Neural cell (in vitro differentiated cells): Measurements from ENCODE around the gene LBX2. TPM values are rescaled to one million over a fixed set of nuclear protein-coding genes. Genes with fewer than 3 reads are reported as not detected.
"Not testable (repeated sequence)": the region's sequence is repeated elsewhere in the genome, so short reads cannot be mapped to it uniquely, and the experiment has no call there.

ENCODE experiments used
- H2AFZ ChIP-seq: fragments of 200-600, 300-800 bp; sonication (generic), shearing (Covaris generic); 2 replicates; pipeline ENCODE4 v1.6.0; 2014; ENCODE audit warnings: low read depth, mild to moderate bottlenecking, antibody characterized with exemption, low read length, moderate library complexity
- H3F3A ChIP-seq: fragments of 200-600 bp; shearing (Covaris generic); 2 replicates; pipeline ENCODE4 v1.6.1; 2016; ENCODE audit warnings: mild to moderate bottlenecking, moderate library complexity, mixed read lengths, antibody characterized with exemption, low read length; ENCODE audit not compliant: insufficient read depth, poor library complexity, severe bottlenecking
- H3K27ac ChIP-seq: fragments of 200-600, 300-800 bp; sonication (generic), shearing (Covaris generic); 2 replicates; pipeline ENCODE4 v1.5.1; 2014; ENCODE audit warnings: mild to moderate bottlenecking, low read length, moderate library complexity
- H3K27me3 ChIP-seq: fragments of 300-800, 200-600 bp; sonication (generic), shearing (Covaris generic); 2 replicates; pipeline ENCODE4 v1.6.0; 2014; ENCODE audit warnings: mild to moderate bottlenecking, low read depth, low read length, moderate library complexity; ENCODE audit not compliant: insufficient read depth
- H3K36me3 ChIP-seq: fragments of 300-800, 200-600 bp; sonication (generic), shearing (Covaris generic); 2 replicates; pipeline ENCODE4 v1.5.1; 2014; ENCODE audit warnings: mild to moderate bottlenecking, antibody characterized with exemption, low read length, moderate library complexity; ENCODE audit not compliant: insufficient read depth
- H3K4me2 ChIP-seq: fragments of 300-800, 200-600 bp; sonication (generic), shearing (Covaris generic); 2 replicates; pipeline ENCODE4 v1.6.0; 2014; ENCODE audit warnings: mild to moderate bottlenecking, low read length
- H3K4me3 ChIP-seq: fragments of 300-800, 200-600 bp; sonication (generic), shearing (Covaris generic); 2 replicates; pipeline ENCODE4 v1.5.1; 2014; ENCODE audit warnings: mild to moderate bottlenecking, low read length, moderate library complexity
- H3K79me2 ChIP-seq: fragments of 200-600 bp; shearing (Covaris generic); replicated peaks from 2 replicates; pipeline ENCODE4 v1.6.0; 2014; ENCODE audit warnings: mild to moderate bottlenecking, low read length, moderate library complexity; ENCODE audit not compliant: insufficient read depth
- H3K9ac ChIP-seq: fragments of 300-800, 200-600 bp; sonication (generic), shearing (Covaris generic); 2 replicates; pipeline ENCODE4 v1.6.1; 2016; ENCODE audit warnings: mild to moderate bottlenecking, low read length, mixed read lengths
- H3K9me2 ChIP-seq: fragments of 200-600 bp; shearing (Covaris generic); 2 replicates; pipeline ENCODE4 v1.6.1; 2016; ENCODE audit warnings: mild to moderate bottlenecking, low read length, mixed read lengths; ENCODE audit not compliant: insufficient read depth
- H3K9me3 ChIP-seq: fragments of 200-600, 300-800 bp; sonication (generic), shearing (Covaris generic); 2 replicates; pipeline ENCODE4 v1.6.1; 2016; ENCODE audit warnings: mild to moderate bottlenecking, mixed run types, low read length, moderate library complexity, mixed read lengths
- H4K20me1 ChIP-seq: fragments of 200-600 bp; shearing (Covaris generic); 2 replicates; pipeline ENCODE4 v1.6.1; 2016; ENCODE audit warnings: mild to moderate bottlenecking, mixed run types; ENCODE audit not compliant: insufficient read depth
- EP300 ChIP-seq: fragments of 450-650 bp; conservative IDR thresholded peaks from 2 replicates; pipeline ENCODE4 v1.6.1; 2014; ENCODE audit warnings: antibody characterized with exemption, mild to moderate bottlenecking, moderate library complexity; ENCODE audit not compliant: poor library complexity, severe bottlenecking
- EZH2 ChIP-seq: fragments of 200-600, 300-800 bp; shearing (Covaris generic), sonication (generic); IDR thresholded peaks from 2 replicates; pipeline ENCODE4 v1.6.1; 2014; ENCODE audit warnings: antibody characterized with exemption, low read length, borderline replicate concordance, mild to moderate bottlenecking; ENCODE audit not compliant: insufficient read depth, poor library complexity, severe bottlenecking
- MXI1 ChIP-seq: fragments of 450-650 bp; conservative IDR thresholded peaks from 2 replicates; pipeline ENCODE4 v1.6.1; 2014; ENCODE audit warnings: antibody characterized with exemption, mild to moderate bottlenecking; ENCODE audit not compliant: poor library complexity, severe bottlenecking
- POLR2AphosphoS5 ChIP-seq: IDR thresholded peaks from 2 replicates; pipeline ENCODE4 v1.6.1; 2012
- RAD21 ChIP-seq: fragments of 450-650 bp; conservative IDR thresholded peaks from 2 replicates; pipeline ENCODE4 v1.6.1; 2014; ENCODE audit warnings: antibody characterized with exemption, mild to moderate bottlenecking, moderate library complexity
- SMC3 ChIP-seq: fragments of 450-650 bp; conservative IDR thresholded peaks from 2 replicates; pipeline ENCODE4 v1.6.1; 2014; ENCODE audit warnings: antibody characterized with exemption, mild to moderate bottlenecking, moderate library complexity; ENCODE audit not compliant: poor library complexity
- TAF1 ChIP-seq: IDR thresholded peaks from 2 replicates; pipeline ENCODE4 v1.6.1; 2012; ENCODE audit warnings: low read depth
- polyA plus RNA-seq: library from polyadenylated mRNA; depleted of rRNA; stranded (reverse); fragments of >200 nt; gene quantifications from 2 replicates; pipeline ENCODE4 v1.2.3, GENCODE V29; 2014
- TF ChIP-seq, protein P1 (sequence below): IDR thresholded peaks from 2 replicates; pipeline ENCODE4 v1.6.1; 2012; ENCODE audit warnings: borderline replicate concordance
- TF ChIP-seq, protein P2 (sequence below): fragments of 450-650 bp; IDR thresholded peaks from 2 replicates; pipeline ENCODE4 v1.5.1; 2014; ENCODE audit warnings: antibody characterized with exemption, mild to moderate bottlenecking, moderate library complexity; ENCODE audit not compliant: poor library complexity, severe bottlenecking

Gene LBX2
- polyA plus RNA-seq, 1 donor from 2014 or later: not detected

DNA sequence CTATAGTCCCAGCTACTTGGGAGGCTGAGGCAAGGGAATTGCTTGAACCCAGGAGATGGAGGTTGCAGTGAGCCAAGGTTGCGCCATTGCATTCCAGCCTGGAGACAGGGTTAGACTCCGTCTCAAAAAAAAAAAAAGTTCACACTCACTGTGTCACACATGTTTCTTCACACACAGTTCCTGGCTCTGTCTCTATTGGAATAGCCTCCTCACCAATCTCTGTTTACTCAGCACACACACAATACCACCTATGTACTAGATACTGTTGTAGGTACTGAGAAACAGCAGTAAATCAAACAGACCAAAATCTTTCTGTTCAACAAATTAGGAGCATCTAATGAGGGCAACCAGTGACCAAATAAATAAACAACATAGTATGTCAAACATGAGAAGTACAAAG lies 13.3 kb downstream of the LBX2 start:
- Histone ChIP-seq H3K27me3 (no peaks in the 10 kb centered on the region), H2AFZ (no peak overlapping the region), H3K36me3 (no peaks in the 10 kb centered on the region), H3K4me2 (no peak overlapping the region), H3K9me2 (no peaks in the 10 kb centered on the region), H3K79me2 (peaks cover 8% of the 10 kb centered on the region), H4K20me1 (no peaks in the 10 kb centered on the region), H3K27ac (no peak overlapping the region), H3K4me3 (no peak overlapping the region), H3F3A (no peaks in the 10 kb centered on the region), H3K9me3 (no peaks in the 10 kb centered on the region), H3K9ac (no peak overlapping the region)
- no peak for TF ChIP-seq MXI1
- TF ChIP-seq RAD21: no peak
- TF ChIP-seq SMC3: no peak
- TF ChIP-seq, protein P1, sequence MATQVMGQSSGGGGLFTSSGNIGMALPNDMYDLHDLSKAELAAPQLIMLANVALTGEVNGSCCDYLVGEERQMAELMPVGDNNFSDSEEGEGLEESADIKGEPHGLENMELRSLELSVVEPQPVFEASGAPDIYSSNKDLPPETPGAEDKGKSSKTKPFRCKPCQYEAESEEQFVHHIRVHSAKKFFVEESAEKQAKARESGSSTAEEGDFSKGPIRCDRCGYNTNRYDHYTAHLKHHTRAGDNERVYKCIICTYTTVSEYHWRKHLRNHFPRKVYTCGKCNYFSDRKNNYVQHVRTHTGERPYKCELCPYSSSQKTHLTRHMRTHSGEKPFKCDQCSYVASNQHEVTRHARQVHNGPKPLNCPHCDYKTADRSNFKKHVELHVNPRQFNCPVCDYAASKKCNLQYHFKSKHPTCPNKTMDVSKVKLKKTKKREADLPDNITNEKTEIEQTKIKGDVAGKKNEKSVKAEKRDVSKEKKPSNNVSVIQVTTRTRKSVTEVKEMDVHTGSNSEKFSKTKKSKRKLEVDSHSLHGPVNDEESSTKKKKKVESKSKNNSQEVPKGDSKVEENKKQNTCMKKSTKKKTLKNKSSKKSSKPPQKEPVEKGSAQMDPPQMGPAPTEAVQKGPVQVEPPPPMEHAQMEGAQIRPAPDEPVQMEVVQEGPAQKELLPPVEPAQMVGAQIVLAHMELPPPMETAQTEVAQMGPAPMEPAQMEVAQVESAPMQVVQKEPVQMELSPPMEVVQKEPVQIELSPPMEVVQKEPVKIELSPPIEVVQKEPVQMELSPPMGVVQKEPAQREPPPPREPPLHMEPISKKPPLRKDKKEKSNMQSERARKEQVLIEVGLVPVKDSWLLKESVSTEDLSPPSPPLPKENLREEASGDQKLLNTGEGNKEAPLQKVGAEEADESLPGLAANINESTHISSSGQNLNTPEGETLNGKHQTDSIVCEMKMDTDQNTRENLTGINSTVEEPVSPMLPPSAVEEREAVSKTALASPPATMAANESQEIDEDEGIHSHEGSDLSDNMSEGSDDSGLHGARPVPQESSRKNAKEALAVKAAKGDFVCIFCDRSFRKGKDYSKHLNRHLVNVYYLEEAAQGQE: no peak
- no peak for TF ChIP-seq EP300

DNA sequence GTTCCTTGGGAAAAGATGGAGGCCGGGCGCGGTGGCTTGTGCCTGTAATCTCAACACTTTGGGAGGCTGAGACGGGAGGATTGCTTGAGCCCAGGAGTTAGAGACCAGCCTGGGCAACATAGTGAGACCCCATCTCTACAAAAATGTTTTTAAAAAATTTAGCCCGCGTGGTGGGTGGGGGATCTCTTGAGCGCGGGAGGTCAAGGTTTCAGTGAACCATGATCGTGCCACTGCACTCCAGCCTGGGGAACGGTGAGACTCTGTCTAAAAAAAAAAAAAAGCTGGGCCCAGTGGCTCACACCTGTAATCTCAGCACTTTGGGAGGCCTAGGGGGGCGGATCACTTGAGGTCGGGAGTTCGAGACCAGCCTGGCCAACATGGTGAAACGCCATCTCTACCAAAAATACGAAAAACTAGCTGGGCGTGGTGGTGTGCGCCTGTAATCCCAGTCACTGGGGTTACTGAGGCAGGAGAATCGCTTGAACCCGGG lies 15.7 kb downstream of the LBX2 start:
- H3K27ac ChIP-seq, H3F3A ChIP-seq, H3K9me3 ChIP-seq, H2AFZ ChIP-seq, H4K20me1 ChIP-seq, H3K27me3 ChIP-seq, H3K36me3 ChIP-seq, H3K9me2 ChIP-seq: not testable (repeated sequence)
- peak overlapping the region; percentile 94 for H3K9ac ChIP-seq
- peaks cover 26% of the 10 kb centered on the region for H3K79me2 ChIP-seq
- peak overlapping the region; percentile 100 for H3K4me3 ChIP-seq
- H3K4me2 ChIP-seq: peak overlapping the region; percentile 97

DNA sequence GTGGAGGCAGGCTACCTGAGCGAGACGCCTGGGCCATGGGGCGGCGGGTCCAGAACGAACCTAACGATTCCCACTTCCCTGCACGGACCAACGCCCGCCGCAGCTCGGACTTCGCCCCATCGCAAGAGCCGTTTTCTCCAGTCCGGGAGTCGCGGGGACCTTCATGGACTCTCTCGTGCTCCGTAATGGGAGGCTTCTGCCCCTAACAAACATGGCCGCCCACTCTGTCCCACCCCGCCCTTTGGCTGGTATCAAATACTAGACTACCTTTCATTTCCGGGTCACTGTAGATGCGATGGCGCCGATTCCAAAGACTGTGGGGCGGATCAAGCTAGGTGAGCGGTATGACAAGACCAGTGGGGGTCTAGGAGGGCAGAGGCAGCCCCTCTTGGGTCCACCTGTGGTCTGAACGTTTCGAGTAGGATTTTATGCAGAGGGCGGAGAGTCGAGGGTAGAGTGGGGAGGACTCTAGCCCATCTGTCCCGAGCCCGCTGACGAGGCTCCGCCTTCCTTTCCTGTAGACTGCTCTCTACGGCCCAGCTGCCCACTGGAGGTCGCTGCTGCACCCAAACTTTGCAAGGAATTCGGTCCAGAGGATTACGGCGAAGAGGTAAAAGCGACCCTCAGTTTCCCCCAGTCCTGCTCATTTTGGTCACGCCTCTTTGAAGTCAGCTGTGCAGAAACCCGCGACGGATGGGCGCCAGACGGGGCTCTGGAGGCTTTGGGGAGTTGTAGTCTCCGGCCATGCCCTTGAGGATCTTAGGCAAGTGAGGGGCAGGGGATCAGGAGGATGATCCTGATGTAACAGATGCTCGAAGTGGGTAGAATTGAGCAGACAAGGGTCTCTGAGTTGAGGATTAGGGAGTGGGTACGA lies 16.4 kb downstream of the LBX2 start, which contains the start of the genes CCDC142 and TTC31:
Gene CCDC142, minus strand, starts transcription at position 198 of the 874 bp plus-strand sequence. Its CDS starts 161 bp downstream, at position 37.
Gene TTC31, plus strand, starts transcription at position 281 of the 874 bp plus-strand sequence. Its CDS starts 15 bp downstream, at position 296.
- Histone ChIP-seq H3K9me2 (no peaks in the 10 kb centered on the region), H3K4me2 (peak within 1 kb of the TSS; percentile 97), H3K4me3 (peak within 1 kb of the TSS; percentile 100), H3K79me2 (peaks cover 26% of the 10 kb centered on the region), H4K20me1 (no peaks in the 10 kb centered on the region), H3K36me3 (peaks cover 3% of the 10 kb centered on the region), H3K9me3 (no peaks in the 10 kb centered on the region), H3K9ac (peak within 1 kb of the TSS; percentile 94), H2AFZ (peak within 1 kb of the TSS; percentile 85), H3K27me3 (no peaks in the 10 kb centered on the region), H3F3A (no peaks in the 10 kb centered on the region), H3K27ac (peak within 1 kb of the TSS; percentile 87)
- TF ChIP-seq MXI1: peak; percentile 87
- peak; percentile 58 for TF ChIP-seq EP300
- TF ChIP-seq POLR2AphosphoS5: peak; percentile 92
- TF ChIP-seq, protein P1: peak; percentile 68
- TF ChIP-seq SMC3: peak; percentile 98
- peak; percentile 88 for TF ChIP-seq RAD21
- peak; percentile 52 for TF ChIP-seq TAF1
- TF ChIP-seq, protein P2, sequence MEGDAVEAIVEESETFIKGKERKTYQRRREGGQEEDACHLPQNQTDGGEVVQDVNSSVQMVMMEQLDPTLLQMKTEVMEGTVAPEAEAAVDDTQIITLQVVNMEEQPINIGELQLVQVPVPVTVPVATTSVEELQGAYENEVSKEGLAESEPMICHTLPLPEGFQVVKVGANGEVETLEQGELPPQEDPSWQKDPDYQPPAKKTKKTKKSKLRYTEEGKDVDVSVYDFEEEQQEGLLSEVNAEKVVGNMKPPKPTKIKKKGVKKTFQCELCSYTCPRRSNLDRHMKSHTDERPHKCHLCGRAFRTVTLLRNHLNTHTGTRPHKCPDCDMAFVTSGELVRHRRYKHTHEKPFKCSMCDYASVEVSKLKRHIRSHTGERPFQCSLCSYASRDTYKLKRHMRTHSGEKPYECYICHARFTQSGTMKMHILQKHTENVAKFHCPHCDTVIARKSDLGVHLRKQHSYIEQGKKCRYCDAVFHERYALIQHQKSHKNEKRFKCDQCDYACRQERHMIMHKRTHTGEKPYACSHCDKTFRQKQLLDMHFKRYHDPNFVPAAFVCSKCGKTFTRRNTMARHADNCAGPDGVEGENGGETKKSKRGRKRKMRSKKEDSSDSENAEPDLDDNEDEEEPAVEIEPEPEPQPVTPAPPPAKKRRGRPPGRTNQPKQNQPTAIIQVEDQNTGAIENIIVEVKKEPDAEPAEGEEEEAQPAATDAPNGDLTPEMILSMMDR: peak; percentile 99
- TF ChIP-seq EZH2: no peak
